Keratinocyte (primary cell): Measurements from ENCODE around the gene UBL5. TPM values are rescaled to one million over a fixed set of nuclear protein-coding genes. Genes with fewer than 3 reads are reported as not detected.
"Not testable (repeated sequence)": the region's sequence is repeated elsewhere in the genome, so short reads cannot be mapped to it uniquely, and the experiment has no call there.

Source experiments
- DNase-seq: peaks from one replicate; pipeline ENCODE4 v3.0.0-alpha.2; 2011; ENCODE audit warnings: low read depth, missing footprints, low spot score
- FAIRE-seq: peaks from 2 replicates; lab custom pipeline; 2011; peaks lifted over from hg19 to GRCh38; lab: Jason Lieb, UNC
- H2AFZ ChIP-seq: 2 replicates; pipeline ENCODE4 v1.6.0; 2012; ENCODE audit warnings: low read length, control low read depth, inconsistent platforms; ENCODE audit not compliant: control insufficient read depth
- H3K27ac ChIP-seq: 2 replicates; pipeline ENCODE4 v1.5.1; 2011; ENCODE audit warnings: low read length; ENCODE audit not compliant: control insufficient read depth, insufficient read depth
- H3K27me3 ChIP-seq: 3 replicates; pipeline ENCODE4 v1.6.0; 2011; ENCODE audit warnings: low read length; ENCODE audit not compliant: control insufficient read depth, insufficient read depth; ENCODE audit errors: extremely low read depth
- H3K36me3 ChIP-seq, 2 experiments: 2 replicates in 1 of 2; 3 replicates in 1 of 2; pipeline ENCODE4 v1.5.1; 2011; ENCODE audit warnings: low read length in 2 of 2, mild to moderate bottlenecking in 1 of 2; ENCODE audit not compliant: control insufficient read depth in 2 of 2, insufficient read depth in 2 of 2; ENCODE audit errors: extremely low read depth in 1 of 2
- H3K4me1 ChIP-seq: 3 replicates; pipeline ENCODE4 v1.5.1; 2011; ENCODE audit warnings: low read length; ENCODE audit not compliant: control insufficient read depth, insufficient read depth; ENCODE audit errors: extremely low read depth
- H3K4me2 ChIP-seq: 3 replicates; pipeline ENCODE4 v1.6.0; 2011; ENCODE audit warnings: low read depth, low read length; ENCODE audit not compliant: control insufficient read depth, insufficient read depth; ENCODE audit errors: extremely low read depth
- H3K4me3 ChIP-seq, 3 experiments: fragments of 200-600 bp in 1 of 3; sonication (generic) in 1 of 3; 2 replicates in 2 of 3; 3 replicates in 1 of 3; pipeline ENCODE4 v1.5.1; 2011 to 2016; ENCODE audit warnings: low read length in 3 of 3, mild to moderate bottlenecking in 3 of 3, control low read depth in 2 of 3, inconsistent platforms in 1 of 3, low read depth in 1 of 3, mixed read lengths in 1 of 3, mixed run types in 1 of 3, moderate library complexity in 1 of 3; ENCODE audit not compliant: control insufficient read depth in 2 of 3, insufficient read depth in 2 of 3; ENCODE audit errors: extremely low read depth in 1 of 3
- H3K79me2 ChIP-seq: 2 replicates; pipeline ENCODE4 v1.6.0; 2012; ENCODE audit warnings: low read length; ENCODE audit not compliant: control insufficient read depth, insufficient read depth
- H3K9ac ChIP-seq: 3 replicates; pipeline ENCODE4 v1.6.0; 2011; ENCODE audit warnings: low read length; ENCODE audit not compliant: control insufficient read depth, insufficient read depth; ENCODE audit errors: extremely low read depth
- H3K9me1 ChIP-seq: 3 replicates; pipeline ENCODE4 v1.6.0; 2011; ENCODE audit warnings: low read length; ENCODE audit not compliant: control insufficient read depth, insufficient read depth; ENCODE audit errors: extremely low read depth
- H3K9me3 ChIP-seq: 2 replicates; pipeline ENCODE4 v1.5.1; 2012; ENCODE audit warnings: low read depth, low read length; ENCODE audit not compliant: control insufficient read depth
- H4K20me1 ChIP-seq: 3 replicates; pipeline ENCODE4 v1.6.0; 2011; ENCODE audit warnings: low read length; ENCODE audit not compliant: control insufficient read depth, insufficient read depth; ENCODE audit errors: extremely low read depth
- EZH2 ChIP-seq: IDR thresholded peaks from one replicate; pipeline ENCODE4 v1.6.1; 2012; ENCODE audit warnings: inconsistent platforms, mild to moderate bottlenecking, low read length, moderate library complexity
- dilution Hi-C: fragments of 300-500 bp; cut with MboI; formaldehyde crosslinking; loops from one replicate; pipeline ENCODE4 v1.7.0; 2020; ENCODE audit warnings: low sequenced_read_pairs; ENCODE audit not compliant: extremely low pct_ligation_motif_present
- polyA plus RNA-seq, 5 experiments: library from polyadenylated mRNA; depleted of rRNA in 3 of 5; stranded (reverse) in 3 of 5; stranded (forward) in 1 of 5; unstranded in 1 of 5; fragments of >200 nt; gene quantifications; 1 replicate in 1 of 5; 2 replicates in 3 of 5; 3 replicates in 1 of 5; pipeline versions ENCODE4 v1.2.1 to v1.2.3, GENCODE V29; 2011 to 2012; ENCODE audit warnings: missing spikeins in 2 of 5, low read depth in 1 of 5, low replicate concordance in 1 of 5
- TF ChIP-seq, protein P1 (sequence below), 3 experiments: IDR thresholded peaks in 1 of 3; conservative IDR thresholded peaks in 1 of 3; optimal IDR thresholded peaks in 1 of 3; 2 replicates in 2 of 3; 3 replicates in 1 of 3; pipeline versions ENCODE3 to v1.5.1; 2011; ENCODE audit warnings: low read length in 3 of 3, mild to moderate bottlenecking in 3 of 3, moderate library complexity in 2 of 3, control low read depth in 1 of 3, inconsistent platforms in 1 of 3; ENCODE audit not compliant: insufficient read depth in 2 of 3; ENCODE audit errors: extremely low read depth in 1 of 3

UBL5 gene
- polyA plus RNA-seq, 1 donor (not counting 4 experiments of a cell fraction or from before 2014, with no cell fraction given): 995 TPM

DNA sequence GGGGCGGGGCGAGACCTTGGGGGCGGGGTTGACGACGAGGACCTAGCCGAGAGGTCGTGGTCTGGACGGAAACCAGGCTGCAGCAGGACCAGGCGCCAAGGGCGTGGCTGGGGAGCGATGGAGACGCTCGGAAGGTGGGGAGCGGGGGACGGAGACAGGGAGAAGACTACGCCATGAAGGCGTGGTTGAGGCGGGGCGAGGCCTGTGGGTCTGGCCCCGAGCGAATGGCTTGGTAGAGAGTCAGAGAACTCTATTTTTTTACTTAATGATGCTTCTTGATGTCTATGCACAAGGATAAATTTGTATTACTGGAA, 8.2 kb upstream of the UBL5 start:
- H3K4me2 ChIP-seq: peak overlapping the region; percentile 64
- peaks cover 34% of the 10 kb centered on the region for H3K79me2 ChIP-seq
- no peaks in the 10 kb centered on the region for H3K36me3 ChIP-seq
- H3K27ac ChIP-seq: peak overlapping the region; percentile 10
- H3K9ac ChIP-seq: no peak overlapping the region
- dilution Hi-C loops: no loop called here
- peaks cover 15% of the 10 kb centered on the region for H3K4me1 ChIP-seq
- H3K4me3 ChIP-seq: peak overlapping the region in 2 of 3 experiments; percentile 17 to 54
- H3K9me1 ChIP-seq: no peaks in the 10 kb centered on the region
- FAIRE-seq (no peak), DNase-seq (no peak)
- H3K9me3 ChIP-seq: no peaks in the 10 kb centered on the region
- H4K20me1 ChIP-seq: no peaks in the 10 kb centered on the region
- H3K27me3 ChIP-seq: no peaks in the 10 kb centered on the region
- TF ChIP-seq, protein P1, sequence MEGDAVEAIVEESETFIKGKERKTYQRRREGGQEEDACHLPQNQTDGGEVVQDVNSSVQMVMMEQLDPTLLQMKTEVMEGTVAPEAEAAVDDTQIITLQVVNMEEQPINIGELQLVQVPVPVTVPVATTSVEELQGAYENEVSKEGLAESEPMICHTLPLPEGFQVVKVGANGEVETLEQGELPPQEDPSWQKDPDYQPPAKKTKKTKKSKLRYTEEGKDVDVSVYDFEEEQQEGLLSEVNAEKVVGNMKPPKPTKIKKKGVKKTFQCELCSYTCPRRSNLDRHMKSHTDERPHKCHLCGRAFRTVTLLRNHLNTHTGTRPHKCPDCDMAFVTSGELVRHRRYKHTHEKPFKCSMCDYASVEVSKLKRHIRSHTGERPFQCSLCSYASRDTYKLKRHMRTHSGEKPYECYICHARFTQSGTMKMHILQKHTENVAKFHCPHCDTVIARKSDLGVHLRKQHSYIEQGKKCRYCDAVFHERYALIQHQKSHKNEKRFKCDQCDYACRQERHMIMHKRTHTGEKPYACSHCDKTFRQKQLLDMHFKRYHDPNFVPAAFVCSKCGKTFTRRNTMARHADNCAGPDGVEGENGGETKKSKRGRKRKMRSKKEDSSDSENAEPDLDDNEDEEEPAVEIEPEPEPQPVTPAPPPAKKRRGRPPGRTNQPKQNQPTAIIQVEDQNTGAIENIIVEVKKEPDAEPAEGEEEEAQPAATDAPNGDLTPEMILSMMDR (optimal IDR thresholded peaks at IDR 0.05 in 1 of 3, IDR thresholded peaks at IDR 0.05 in 1 of 3, conservative IDR thresholded peaks at IDR 0.05 in 1 of 3; ENCODE audit: extremely low read depth in 1 of 3, insufficient read depth in 2 of 3, low read length in 3 of 3): no peak
- TF ChIP-seq EZH2: no peak
- H2AFZ ChIP-seq: peak overlapping the region; percentile 87

DNA sequence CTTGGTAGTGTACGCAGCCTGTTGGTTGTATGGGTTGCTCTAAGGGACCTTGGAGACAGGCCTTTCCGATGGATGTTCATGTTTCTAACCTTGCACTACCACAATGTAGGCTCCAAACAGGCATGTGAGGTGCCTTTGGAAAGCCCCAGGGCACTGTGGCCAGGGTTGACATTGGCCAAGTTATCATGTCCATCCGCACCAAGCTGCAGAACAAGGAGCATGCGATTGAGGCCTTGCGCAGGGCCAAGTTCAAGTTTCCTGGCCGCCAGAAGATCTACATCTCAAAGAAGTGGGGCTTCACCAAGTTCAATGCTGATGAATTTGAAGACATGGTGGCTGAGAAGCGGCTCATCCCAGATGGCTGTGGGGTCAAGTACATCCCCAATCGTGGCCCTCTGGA, 7.7 kb upstream of the UBL5 start:
- H3K36me3 ChIP-seq, H3K27ac ChIP-seq, dilution Hi-C loops, H4K20me1 ChIP-seq, DNase-seq, H3K4me3 ChIP-seq, H3K27me3 ChIP-seq, H3K9me1 ChIP-seq, H3K9me3 ChIP-seq, FAIRE-seq, H3K9ac ChIP-seq: not testable (repeated sequence)
- Histone ChIP-seq H2AFZ (peak overlapping the region; percentile 19), H3K79me2 (peaks cover 34% of the 10 kb centered on the region), H3K4me2 (peak overlapping the region; percentile 64), H3K4me1 (peaks cover 15% of the 10 kb centered on the region)

DNA sequence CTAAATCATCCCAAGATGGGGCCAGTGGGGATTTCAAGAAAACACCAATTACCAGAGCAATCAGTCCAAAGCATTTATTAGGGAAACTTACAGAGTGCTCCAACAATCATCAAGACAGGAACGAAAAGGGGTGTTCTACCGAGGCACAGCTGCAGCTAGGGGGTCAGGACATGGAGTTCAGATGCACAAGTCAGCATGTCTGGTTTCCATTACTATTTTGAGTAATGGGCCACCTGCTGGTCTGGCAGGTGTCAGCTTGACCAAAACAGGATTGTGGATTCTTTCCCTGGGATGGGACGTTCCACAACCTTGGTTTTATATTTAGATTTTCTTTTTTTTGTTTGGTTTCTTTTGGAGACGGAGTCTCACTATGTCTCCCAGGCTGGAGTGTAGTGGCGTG, 3.9 kb upstream of the UBL5 start:
- H3K4me3 ChIP-seq: no peak overlapping the region
- FAIRE-seq (no peak), DNase-seq (no peak)
- H3K9me1 ChIP-seq: no peaks in the 10 kb centered on the region
- H3K9me3 ChIP-seq: no peaks in the 10 kb centered on the region
- dilution Hi-C loops: no loop called here
- no peak overlapping the region for H3K27ac ChIP-seq
- H3K4me1 ChIP-seq: peaks cover 9% of the 10 kb centered on the region
- no peak overlapping the region for H2AFZ ChIP-seq
- no peak overlapping the region for H3K4me2 ChIP-seq
- H4K20me1 ChIP-seq: no peaks in the 10 kb centered on the region
- H3K79me2 ChIP-seq: peaks cover 32% of the 10 kb centered on the region
- H3K9ac ChIP-seq: no peak overlapping the region
- no peaks in the 10 kb centered on the region for H3K27me3 ChIP-seq
- H3K36me3 ChIP-seq: peaks cover 3% of the 10 kb centered on the region in 2 experiments
- TF ChIP-seq, protein P1 (optimal IDR thresholded peaks at IDR 0.05 in 1 of 3, IDR thresholded peaks at IDR 0.05 in 1 of 3, conservative IDR thresholded peaks at IDR 0.05 in 1 of 3; ENCODE audit: extremely low read depth in 1 of 3, insufficient read depth in 2 of 3, low read length in 3 of 3): no peak
- no peak for TF ChIP-seq EZH2
